ENCODE measurements around the gene STK16. TPM values are rescaled to one million over a fixed set of nuclear protein-coding genes. Genes with fewer than 3 reads are reported as not detected.

STK16 gene
- total RNA-seq, 2 donors from 2014 or later, result 25.8 to 36.9 TPM

- Mint-ChIP-seq H3K36me3 (peaks cover 4 to 30% of the 10 kb centered on the region in 2 donors), H3K9me3 (peaks cover 0 to 2% of the 10 kb centered on the region in 2 donors), H3K27ac (peak overlapping the region; percentile 72 to 77)
- no peak for DNase-seq (ENCODE audit: low spot score in 2 of 2)
- ATAC-seq, result no peak
Measured at GRCh38 chr2:219209236-219210195, 35.8 kb upstream of the STK16 start.

GRCh38 chr2:219210196-219210885, 34.9 kb upstream of the STK16 start:
- Mint-ChIP-seq H3K9me3 (no peaks in the 10 kb centered on the region), H3K27ac (peak overlapping the region in 1 of 2 donors; percentile 74), H3K36me3 (peaks cover 9 to 28% of the 10 kb centered on the region in 2 donors)
- no peak for DNase-seq (ENCODE audit: low spot score in 2 of 2)
- ATAC-seq, result no peak

GRCh38 chr2:219210886-219211362, 34.4 kb upstream of the STK16 start:
- Mint-ChIP-seq H3K36me3 (peaks cover 9 to 28% of the 10 kb centered on the region in 2 donors), H3K27ac (peak overlapping the region; percentile 70 to 82), H3K9me3 (no peaks in the 10 kb centered on the region)
- DNase-seq (ENCODE audit: low spot score in 2 of 2), result no peak
- no peak for ATAC-seq

GRCh38 chr2:219213026-219213415, 32.3 kb upstream of the STK16 start:
- ATAC-seq (no peak), DNase-seq (ENCODE audit: low spot score in 2 of 2) (no peak)
- no peaks in the 10 kb centered on the region for H3K9me3 Mint-ChIP-seq
- H3K36me3 Mint-ChIP-seq, result peaks cover 9 to 34% of the 10 kb centered on the region in 2 donors
- H3K27ac Mint-ChIP-seq, result no peak overlapping the region

GRCh38 chr2:219213486-219214071, 31.7 kb upstream of the STK16 start:
- DNase-seq (ENCODE audit: low spot score in 2 of 2) (no peak), ATAC-seq (no peak)
- Mint-ChIP-seq H3K9me3 (no peaks in the 10 kb centered on the region), H3K27ac (no peak overlapping the region), H3K36me3 (peaks cover 9 to 34% of the 10 kb centered on the region in 2 donors)

GRCh38 chr2:219214141-219214540, 31.1 kb upstream of the STK16 start:
- no peaks in the 10 kb centered on the region for H3K9me3 Mint-ChIP-seq
- ATAC-seq, result no peak
- DNase-seq (ENCODE audit: low spot score in 2 of 2), result no peak
- H3K36me3 Mint-ChIP-seq, result peaks cover 9 to 35% of the 10 kb centered on the region in 2 donors
- peak overlapping the region; percentile 48 to 63 for H3K27ac Mint-ChIP-seq

GRCh38 chr2:219214786-219215185, 30.5 kb upstream of the STK16 start:
- H3K36me3 Mint-ChIP-seq, result peaks cover 15 to 41% of the 10 kb centered on the region in 2 donors
- peak overlapping the region in 1 of 2 donors; percentile 48 for H3K27ac Mint-ChIP-seq
- ATAC-seq, result no peak
- no peaks in the 10 kb centered on the region for H3K9me3 Mint-ChIP-seq
- DNase-seq (ENCODE audit: low spot score in 2 of 2), result no peak

- DNase-seq (ENCODE audit: low spot score in 2 of 2) (no peak), ATAC-seq (no peak)
- Mint-ChIP-seq H3K36me3 (peaks cover 15 to 42% of the 10 kb centered on the region in 2 donors), H3K9me3 (no peaks in the 10 kb centered on the region), H3K27ac (peak overlapping the region in 1 of 2 donors; percentile 65)
Measured at GRCh38 chr2:219215871-219216534, 29.3 kb upstream of the STK16 start.

- H3K27ac Mint-ChIP-seq, result peak overlapping the region in 1 of 2 donors; percentile 36
- ATAC-seq (no peak), DNase-seq (ENCODE audit: low spot score in 2 of 2) (no peak)
- no peaks in the 10 kb centered on the region for H3K9me3 Mint-ChIP-seq
- peaks cover 15 to 42% of the 10 kb centered on the region in 2 donors for H3K36me3 Mint-ChIP-seq
Measured at GRCh38 chr2:219216535-219216915, 28.8 kb upstream of the STK16 start.

GRCh38 chr2:219218217-219218731, 27.0 kb upstream of the STK16 start:
- peak; percentile 48 to 53 for ATAC-seq

GRCh38 chr2:219218732-219219701, 26.3 kb upstream of the STK16 start, which contains the start of gene ABCB6:
Gene ABCB6, minus strand, starts transcription at chr2:219218958. Its CDS starts 285 bp downstream, at chr2:219218673.
- ATAC-seq (peak; percentile 83 to 87), DNase-seq (ENCODE audit: low spot score in 2 of 2) (peak; percentile 87 to 91)
- Mint-ChIP-seq H3K27ac (peak within 1 kb of the TSS; percentile 82 to 83), H3K36me3 (peaks cover 22 to 24% of the 10 kb centered on the region in 2 donors), H3K9me3 (no peaks in the 10 kb centered on the region)

More at GRCh38 chr2:219218217-219218731, 27.0 kb upstream of the STK16 start:
- Mint-ChIP-seq H3K36me3 (peaks cover 16 to 26% of the 10 kb centered on the region in 2 donors), H3K9me3 (no peaks in the 10 kb centered on the region), H3K27ac (peak overlapping the region; percentile 82 to 83)
- DNase-seq (ENCODE audit: low spot score in 2 of 2), result peak; percentile 25 to 64

- Mint-ChIP-seq H3K36me3 (peaks cover 20 to 25% of the 10 kb centered on the region in 2 donors), H3K9me3 (no peaks in the 10 kb centered on the region), H3K27ac (peak overlapping the region; percentile 37 to 61)
- ATAC-seq, result no peak
- DNase-seq (ENCODE audit: low spot score in 2 of 2), result no peak
Measured at GRCh38 chr2:219219784-219220532, 25.3 kb upstream of the STK16 start.

GRCh38 chr2:219220652-219221402, 24.5 kb upstream of the STK16 start:
- no peaks in the 10 kb centered on the region for H3K9me3 Mint-ChIP-seq
- peak overlapping the region in 1 of 2 donors; percentile 61 for H3K27ac Mint-ChIP-seq
- ATAC-seq (no peak), DNase-seq (ENCODE audit: low spot score in 2 of 2) (no peak)
- peaks cover 23 to 29% of the 10 kb centered on the region in 2 donors for H3K36me3 Mint-ChIP-seq
